Neural progenitor cell (in vitro differentiated cells): Measurements from ENCODE around the gene ANLN. TPM values are rescaled to one million over a fixed set of nuclear protein-coding genes. Genes with fewer than 3 reads are reported as not detected.

ENCODE experiments used
- DNase-seq: peaks from one replicate; pipeline ENCODE4 v3.0.0-alpha.2; 2016; ENCODE audit warnings: low spot score
- H2AFZ ChIP-seq: fragments of 200-600 bp; sonication (generic); replicated peaks from 2 replicates; pipeline ENCODE4 v1.6.1; 2016; ENCODE audit warnings: antibody characterized with exemption
- H3F3A ChIP-seq: fragments of 200-600 bp; sonication (generic); 2 replicates; pipeline ENCODE4 v1.6.1; 2016; ENCODE audit warnings: antibody characterized with exemption, low read depth
- H3K27ac ChIP-seq: fragments of 200-600 bp; sonication (generic); 2 replicates; pipeline ENCODE4 v1.5.1; 2016; ENCODE audit warnings: mild to moderate bottlenecking
- H3K27me3 ChIP-seq: fragments of 200-600 bp; sonication (generic); 2 replicates; pipeline ENCODE4 v1.6.1; 2016; ENCODE audit warnings: mild to moderate bottlenecking, moderate library complexity
- H3K36me3 ChIP-seq: fragments of 200-600 bp; sonication (generic); 2 replicates; pipeline ENCODE4 v1.5.1; 2016
- H3K4me1 ChIP-seq: fragments of 200-600 bp; sonication (generic); 2 replicates; pipeline ENCODE4 v1.6.1; 2016; ENCODE audit warnings: mixed run types
- H3K4me2 ChIP-seq: fragments of 200-600 bp; sonication (generic); 2 replicates; pipeline ENCODE4 v1.6.1; 2016
- H3K4me3 ChIP-seq: fragments of 200-600 bp; sonication (generic); 2 replicates; pipeline ENCODE4 v1.5.1; 2016
- H3K79me2 ChIP-seq: fragments of 200-600 bp; sonication (generic); 2 replicates; pipeline ENCODE4 v1.6.1; 2016; ENCODE audit warnings: low read depth
- H3K9ac ChIP-seq: fragments of 200-600 bp; sonication (generic); 2 replicates; pipeline ENCODE4 v1.6.1; 2016
- H3K9me3 ChIP-seq: fragments of 200-600 bp; sonication (generic); 2 replicates; pipeline ENCODE4 v1.5.1; 2016; ENCODE audit warnings: low read depth
- H4K20me1 ChIP-seq: fragments of 200-600 bp; sonication (generic); 2 replicates; pipeline ENCODE4 v1.6.1; 2016; ENCODE audit warnings: low read depth
- H3K27ac Mint-ChIP-seq: 3 replicates; pipeline ENCODE4 v1.8.0; 2021; ENCODE audit warnings: mixed read lengths
- H3K27me3 Mint-ChIP-seq: 2 replicates; pipeline ENCODE4 v1.8.0; 2022; ENCODE audit warnings: low read depth, mild to moderate bottlenecking, inconsistent platforms, moderate library complexity, mixed read lengths; ENCODE audit not compliant: insufficient read depth
- H3K36me3 Mint-ChIP-seq: 3 replicates; pipeline ENCODE4 v1.8.0; 2021; ENCODE audit warnings: mixed read lengths
- H3K4me1 Mint-ChIP-seq: 3 replicates; pipeline ENCODE4 v1.8.0; 2021; ENCODE audit warnings: mixed read lengths
- H3K4me3 Mint-ChIP-seq: 3 replicates; pipeline ENCODE4 v1.8.0; 2021; ENCODE audit warnings: mild to moderate bottlenecking, moderate library complexity, mixed read lengths
- H3K9me3 Mint-ChIP-seq: 3 replicates; pipeline ENCODE4 v1.8.0; 2020; ENCODE audit warnings: mixed read lengths
- CTCF ChIP-seq: fragments of 200-600 bp; sonication (generic); IDR thresholded peaks from 2 replicates; pipeline ENCODE4 v1.5.1; 2017; ENCODE audit warnings: antibody characterized with exemption, mild to moderate bottlenecking
- EZH2 ChIP-seq: fragments of 200-600 bp; sonication (generic); IDR thresholded peaks from 2 replicates; pipeline ENCODE4 v1.6.1; 2017; ENCODE audit warnings: antibody characterized with exemption, mild to moderate bottlenecking, moderate library complexity
- EZH2phosphoT487 ChIP-seq: fragments of 200-600 bp; sonication (generic); IDR thresholded peaks from 2 replicates; pipeline ENCODE4 v1.6.1; 2017; ENCODE audit warnings: antibody characterized with exemption
- total RNA-seq: library from RNA; depleted of rRNA; stranded (reverse); fragments of >200 nt; gene quantifications from 2 replicates; pipeline ENCODE4 v1.2.3, GENCODE V29; 2015; ENCODE audit warnings: low replicate concordance

Gene ANLN
- total RNA-seq, 1 donor from 2014 or later, result 176 TPM

GRCh38 chr7:36346260-36346831 lies 43.3 kb upstream of the ANLN start:
- no peaks in the 10 kb centered on the region for H3K4me1 Mint-ChIP-seq

GRCh38 chr7:36348256-36348655 lies 41.4 kb upstream of the ANLN start:
- Mint-ChIP-seq H3K27me3 (no peaks in the 10 kb centered on the region), H3K27ac (no peak overlapping the region), H3K36me3 (peaks cover 6% of the 10 kb centered on the region), H3K4me1 (no peaks in the 10 kb centered on the region), H3K9me3 (peaks cover 2% of the 10 kb centered on the region), H3K4me3 (no peak overlapping the region)
- DNase-seq, result no peak
- H4K20me1 ChIP-seq, result no peaks in the 10 kb centered on the region
- H3K36me3 ChIP-seq, result no peaks in the 10 kb centered on the region
- no peaks in the 10 kb centered on the region for H3K27me3 ChIP-seq
- no peak overlapping the region for H3K27ac ChIP-seq
- H3K4me2 ChIP-seq, result no peak overlapping the region
- no peak overlapping the region for H3K9ac ChIP-seq
- no peaks in the 10 kb centered on the region for H3F3A ChIP-seq
- H3K4me1 ChIP-seq, result no peaks in the 10 kb centered on the region
- TF ChIP-seq EZH2phosphoT487, result no peak
- no peak for TF ChIP-seq EZH2
- TF ChIP-seq CTCF, result no peak
- no peak overlapping the region for H2AFZ ChIP-seq
- H3K9me3 ChIP-seq, result no peaks in the 10 kb centered on the region
- no peak overlapping the region for H3K4me3 ChIP-seq
- H3K79me2 ChIP-seq, result no peaks in the 10 kb centered on the region

More at GRCh38 chr7:36346260-36346831, 43.3 kb upstream of the ANLN start:
- no peaks in the 10 kb centered on the region for H3K36me3 ChIP-seq
- DNase-seq, result no peak
- no peaks in the 10 kb centered on the region for H3K27me3 Mint-ChIP-seq
- H3K4me1 ChIP-seq, result no peaks in the 10 kb centered on the region
- H3K9ac ChIP-seq, result no peak overlapping the region
- no peaks in the 10 kb centered on the region for H3K27me3 ChIP-seq
- no peaks in the 10 kb centered on the region for H3F3A ChIP-seq
- TF ChIP-seq EZH2phosphoT487, result no peak
- no peak for TF ChIP-seq EZH2
- no peak for TF ChIP-seq CTCF
- no peak overlapping the region for H3K4me3 ChIP-seq
- H3K4me2 ChIP-seq, result no peak overlapping the region
- H3K27ac ChIP-seq, result no peak overlapping the region
- peaks cover 6% of the 10 kb centered on the region for H3K36me3 Mint-ChIP-seq
- no peaks in the 10 kb centered on the region for H3K79me2 ChIP-seq
- H2AFZ ChIP-seq, result no peak overlapping the region
- no peaks in the 10 kb centered on the region for H3K9me3 ChIP-seq
- no peak overlapping the region for H3K27ac Mint-ChIP-seq
- H4K20me1 ChIP-seq, result no peaks in the 10 kb centered on the region
- no peak overlapping the region for H3K4me3 Mint-ChIP-seq
- H3K9me3 Mint-ChIP-seq, result peaks cover 2% of the 10 kb centered on the region

- Mint-ChIP-seq H3K4me1 (no peaks in the 10 kb centered on the region), H3K4me3 (no peak overlapping the region), H3K36me3 (peaks cover 6% of the 10 kb centered on the region), H3K27ac (no peak overlapping the region), H3K27me3 (no peaks in the 10 kb centered on the region), H3K9me3 (peaks cover 2% of the 10 kb centered on the region)
- Histone ChIP-seq H3K79me2 (no peaks in the 10 kb centered on the region), H3K4me1 (no peaks in the 10 kb centered on the region), H3K9ac (no peak overlapping the region), H3K27ac (no peak overlapping the region), H3K36me3 (no peaks in the 10 kb centered on the region), H3K4me3 (no peak overlapping the region), H4K20me1 (no peaks in the 10 kb centered on the region), H2AFZ (no peak overlapping the region), H3K4me2 (no peak overlapping the region), H3F3A (no peaks in the 10 kb centered on the region), H3K27me3 (no peaks in the 10 kb centered on the region), H3K9me3 (no peaks in the 10 kb centered on the region)
- DNase-seq, result no peak
- TF ChIP-seq EZH2phosphoT487 (no peak), CTCF (no peak), EZH2 (no peak)
Observed at GRCh38 chr7:36348771-36349170, 40.9 kb upstream of the ANLN start.
